ENCODE results near the gene SIGMAR1. TPM values are rescaled to one million over a fixed set of nuclear protein-coding genes. Genes with fewer than 3 reads are reported as not detected.

SIGMAR1 gene
- total and polyA plus RNA-seq, 2 of the 4 experiments (the other 2 are of a cell fraction), result 44.6 to 88.9 TPM

GRCh38 chr9:34671307-34671706, 33.7 kb upstream of the SIGMAR1 start:
- TF ChIP-seq RCOR1 (IDR thresholded peaks at IDR 0.05; ENCODE audit: insufficient replicate concordance, low read length) (no peak), POLR2A (IDR thresholded peaks at IDR 0.05; ENCODE audit: low read depth, low read length) (no peak), MXI1 (IDR thresholded peaks at IDR 0.05; ENCODE audit: borderline replicate concordance, low read depth, low read length) (no peak)
- H2BK20ac ChIP-seq (ENCODE audit: low read depth, low read length), result no peak overlapping the region

More at GRCh38 chr9:34671307-34671706, 33.7 kb upstream of the SIGMAR1 start:
- no CpG with 5 or more reads among the region's 1 CpG for WGBS, 2 experiments (ENCODE audit: extremely low coverage in 2 of 2, insufficient read length in 1 of 2)
- Histone ChIP-seq H4K5ac (ENCODE audit: low read depth, low read length) (no peak overlapping the region), H2AK9ac (replicated peaks; ENCODE audit: low read depth, low read length, poor library complexity) (no peak overlapping the region), H2AK5ac (ENCODE audit: low read depth, low read length) (no peak overlapping the region), H2BK15ac (ENCODE audit: low read depth, low read length) (no peak overlapping the region), H3K27me3 (ENCODE audit: control insufficient read depth, insufficient read depth, low read length) (no peaks in the 10 kb centered on the region), H3K18ac (ENCODE audit: low read depth, low read length) (no peak overlapping the region), H3K4me1 (ENCODE audit: control insufficient read depth, insufficient read depth, low read length) (no peaks in the 10 kb centered on the region), H3K14ac (replicated peaks; ENCODE audit: low read depth, low read length) (no peak overlapping the region), H4K8ac (ENCODE audit: low read depth in 2 of 2, low read length in 2 of 2) (no peak overlapping the region), H3K4ac (ENCODE audit: low read depth, low read length) (no peak overlapping the region), H3K23ac (ENCODE audit: low read depth, low read length) (no peak overlapping the region), H3K9me1 (ENCODE audit: insufficient read depth, low read length) (peaks cover 5% of the 10 kb centered on the region), H3K27ac (ENCODE audit: insufficient read depth, low read length) (no peak overlapping the region), H3K9ac (ENCODE audit: low read depth, low read length) (no peak overlapping the region), H3K9me3 (ENCODE audit: control insufficient read depth, insufficient read depth, low read length) (no peaks in the 10 kb centered on the region), H2BK120ac (ENCODE audit: low read depth, low read length) (no peak overlapping the region), H3K4me3 (ENCODE audit: insufficient read depth, low read depth, low read length) (no peak overlapping the region), H2AFZ (replicated peaks; ENCODE audit: low read length, poor library complexity) (no peak overlapping the region), H3K4me2 (ENCODE audit: low read depth, low read length) (no peak overlapping the region), H3K79me1 (ENCODE audit: low read depth in 1 of 2, low read length in 2 of 2) (peaks cover 48 to 55% of the 10 kb centered on the region in 2 experiments), H4K91ac (ENCODE audit: insufficient read depth, low read depth, low read length) (no peak overlapping the region), H4K20me1 (ENCODE audit: insufficient read depth, low read length) (peaks cover 6% of the 10 kb centered on the region), H3K56ac (ENCODE audit: extremely low read depth, insufficient read depth, low read length) (no peak overlapping the region), H2BK5ac (ENCODE audit: low read depth, low read length, poor library complexity, severe bottlenecking) (no peak overlapping the region), H3K36me3 (ENCODE audit: control insufficient read depth, insufficient read depth, low read length) (peaks cover 3% of the 10 kb centered on the region; the same call in 1 of the 2 replicates)
- POLR2A ChIA-PET (ENCODE audit: unreplicated experiment), result no interaction called here
- DNase-seq (no peak), ATAC-seq (ENCODE audit: low read depth) (no peak)
- BruUV-seq (replicated peaks), result no TSS peak
- CTCF ChIA-PET, result no interaction called here
- intact Hi-C loops (cut with micrococcal nuclease), result no loop called here
- in situ Hi-C loops (cut with MboI; ENCODE audit: low sequenced_read_pairs), result no loop called here
- dilution Hi-C loops (cut with HindIII; ENCODE audit: low sequenced_read_pairs, unreplicated experiment), result no loop called here

Measured in IMR-90 (cell line).